Loucy (cell line): Measurements from ENCODE around the gene EMX2.

Source experiments
- H2AFZ ChIP-seq: fragments of 200-600 bp; sonication (generic); 2 replicates; pipeline ENCODE4 v1.6.0; 2016; ENCODE audit warnings: antibody characterized with exemption, mild to moderate bottlenecking, low read length, moderate library complexity
- H3F3A ChIP-seq: fragments of 200-600 bp; 2 replicates; pipeline ENCODE4 v1.6.0; 2016; ENCODE audit warnings: antibody characterized with exemption, low read depth, mild to moderate bottlenecking
- H3K27me3 ChIP-seq: fragments of 200-600 bp; sonication (generic); 2 replicates; pipeline ENCODE4 v1.6.1; 2014; ENCODE audit warnings: low read length, mild to moderate bottlenecking; ENCODE audit not compliant: insufficient read depth, poor library complexity, severe bottlenecking
- H3K36me3 ChIP-seq: fragments of 200-600 bp; sonication (generic); 2 replicates; pipeline ENCODE4 v1.6.1; 2016; ENCODE audit warnings: low read length; ENCODE audit not compliant: insufficient read depth
- H3K4me1 ChIP-seq: fragments of 200-600 bp; sonication (generic); 2 replicates; pipeline ENCODE4 v1.5.1; 2014; ENCODE audit warnings: low read length, mild to moderate bottlenecking; ENCODE audit not compliant: insufficient read depth, poor library complexity, severe bottlenecking
- H3K4me2 ChIP-seq: fragments of 200-600 bp; sonication (generic); 2 replicates; pipeline ENCODE4 v1.6.0; 2014; ENCODE audit warnings: antibody characterized with exemption, low read length, low read depth, mild to moderate bottlenecking; ENCODE audit not compliant: poor library complexity, severe bottlenecking
- H3K4me3 ChIP-seq: fragments of 200-600 bp; sonication (generic); 2 replicates; pipeline ENCODE4 v1.5.1; 2014; ENCODE audit warnings: low read length, mild to moderate bottlenecking, mixed read lengths; ENCODE audit not compliant: poor library complexity, severe bottlenecking
- H3K79me2 ChIP-seq: fragments of 200-600 bp; sonication (generic); 2 replicates; pipeline ENCODE4 v1.6.1; 2014; ENCODE audit warnings: low read length; ENCODE audit not compliant: insufficient read depth
- H3K9ac ChIP-seq: fragments of 200-600 bp; sonication (generic); 2 replicates; pipeline ENCODE4 v1.6.0; 2014; ENCODE audit warnings: mild to moderate bottlenecking, low read depth, low read length, moderate library complexity; ENCODE audit not compliant: poor library complexity, severe bottlenecking
- H3K9me2 ChIP-seq: fragments of 200-600 bp; sonication (generic); replicated peaks from 2 replicates; pipeline ENCODE4 v1.6.1; 2016; ENCODE audit warnings: low read depth, low read length, mixed read lengths
- H3K9me3 ChIP-seq: fragments of 200-600 bp; sonication (generic); 2 replicates; pipeline ENCODE4 v1.6.1; 2014; ENCODE audit warnings: mild to moderate bottlenecking, antibody characterized with exemption, low read length, low read depth; ENCODE audit not compliant: insufficient read depth
- H4K20me1 ChIP-seq: fragments of 200-600 bp; sonication (generic); 2 replicates; pipeline ENCODE4 v1.6.0; 2014; ENCODE audit warnings: antibody characterized with exemption, low read length, mild to moderate bottlenecking; ENCODE audit not compliant: insufficient read depth, poor library complexity, severe bottlenecking
- CTCF ChIP-seq: fragments of 200-600 bp; sonication (generic); conservative IDR thresholded peaks from 2 replicates; pipeline ENCODE4 v1.5.1; 2014; ENCODE audit warnings: mild to moderate bottlenecking, antibody characterized with exemption, low read length
- EZH2phosphoT487 ChIP-seq: fragments of 200-600 bp; IDR thresholded peaks from 2 replicates; pipeline ENCODE4 v1.6.1; 2018; ENCODE audit warnings: antibody characterized with exemption, mild to moderate bottlenecking, moderate library complexity, borderline replicate concordance

The EMX2 gene

DNA sequence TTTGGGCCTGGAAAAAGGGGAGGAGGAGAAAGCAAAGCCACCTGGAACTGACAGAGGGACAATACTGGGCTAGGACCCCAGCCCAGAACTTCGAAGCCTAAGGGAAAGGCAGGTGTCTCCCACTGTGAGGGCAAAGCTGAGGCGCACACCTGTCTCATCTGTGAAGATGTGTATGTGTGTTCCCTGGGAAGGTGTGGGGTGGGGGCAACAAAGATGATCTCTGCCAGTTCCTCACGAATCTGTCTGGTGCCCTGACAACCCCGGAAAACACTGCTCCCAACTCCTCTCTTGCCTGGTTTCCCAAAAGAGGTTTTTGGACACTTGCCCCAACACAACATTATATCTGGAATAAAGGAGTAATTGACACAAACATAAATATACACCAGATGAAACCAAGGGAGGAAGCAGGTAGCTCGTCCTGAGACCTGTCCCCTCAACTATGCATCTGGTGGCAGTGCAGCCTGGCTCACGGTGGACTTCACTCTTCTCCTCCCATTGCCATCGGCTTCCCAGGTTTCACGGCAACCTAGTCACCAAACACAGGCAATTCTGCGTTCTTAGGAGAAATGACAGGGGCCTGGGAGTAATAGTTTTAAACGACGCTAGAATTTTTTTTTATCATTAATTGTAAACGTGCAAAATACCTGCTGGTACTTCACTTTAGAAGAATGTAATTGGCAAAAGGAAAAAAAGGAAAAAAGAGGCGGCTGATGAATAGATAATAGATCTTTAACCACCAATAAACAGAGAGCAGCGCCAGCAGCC lies 1.7 kb upstream of the EMX2 start:
- H4K20me1 ChIP-seq, result no peaks in the 10 kb centered on the region
- H3K9me2 ChIP-seq, result no peaks in the 10 kb centered on the region
- H3K9ac ChIP-seq, result no peak overlapping the region
- no peaks in the 10 kb centered on the region for H3K27me3 ChIP-seq
- no peaks in the 10 kb centered on the region for H3F3A ChIP-seq
- TF ChIP-seq EZH2phosphoT487, result no peak
- TF ChIP-seq CTCF, result no peak
- H3K4me3 ChIP-seq, result no peak overlapping the region
- H3K36me3 ChIP-seq, result no peaks in the 10 kb centered on the region
- H3K4me1 ChIP-seq, result no peaks in the 10 kb centered on the region
- H3K79me2 ChIP-seq, result no peaks in the 10 kb centered on the region
- H3K4me2 ChIP-seq, result no peak overlapping the region
- H3K9me3 ChIP-seq, result no peaks in the 10 kb centered on the region
- no peak overlapping the region for H2AFZ ChIP-seq

DNA sequence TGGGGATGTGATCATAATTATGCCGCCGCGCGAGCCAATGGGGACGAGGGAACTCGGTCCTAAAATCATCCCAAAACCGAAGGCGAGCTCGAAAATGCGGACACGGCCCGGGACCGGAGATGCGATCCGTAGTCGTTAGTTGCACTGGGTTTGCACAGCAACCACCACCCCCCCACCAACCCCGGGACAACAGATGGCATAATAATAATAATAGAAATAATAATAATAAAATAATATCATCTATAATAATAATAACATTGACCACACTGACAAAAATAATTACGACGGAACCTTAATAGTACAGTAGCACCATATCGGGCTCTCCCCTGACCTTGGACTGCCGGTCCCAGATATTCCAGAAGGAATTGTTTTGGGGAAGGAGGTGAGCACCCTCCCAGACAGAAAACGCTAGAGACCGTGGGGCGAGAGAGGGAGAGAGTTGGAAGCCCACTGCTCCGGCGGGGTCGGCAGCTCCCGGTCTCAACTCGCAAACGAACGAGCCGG lies 1.1 kb upstream of the EMX2 start:
- Histone ChIP-seq H3K79me2 (no peaks in the 10 kb centered on the region), H3K9me3 (no peaks in the 10 kb centered on the region), H3K9ac (no peak overlapping the region), H3F3A (no peaks in the 10 kb centered on the region), H2AFZ (no peak overlapping the region), H3K4me2 (no peak overlapping the region), H4K20me1 (no peaks in the 10 kb centered on the region), H3K36me3 (no peaks in the 10 kb centered on the region), H3K9me2 (no peaks in the 10 kb centered on the region), H3K4me3 (no peak overlapping the region), H3K27me3 (no peaks in the 10 kb centered on the region), H3K4me1 (no peaks in the 10 kb centered on the region)
- no peak for TF ChIP-seq CTCF
- TF ChIP-seq EZH2phosphoT487, result no peak

- H2AFZ ChIP-seq, result no peak overlapping the region
- no peaks in the 10 kb centered on the region for H3K9me3 ChIP-seq
- H3K4me2 ChIP-seq, result no peak overlapping the region
- no peak overlapping the region for H3K4me3 ChIP-seq
- H3K9ac ChIP-seq, result no peak overlapping the region
- no peaks in the 10 kb centered on the region for H3K9me2 ChIP-seq
- H3K4me1 ChIP-seq, result no peaks in the 10 kb centered on the region
- no peaks in the 10 kb centered on the region for H3K79me2 ChIP-seq
- TF ChIP-seq EZH2phosphoT487 (no peak), CTCF (no peak)
- H3K36me3 ChIP-seq, result no peaks in the 10 kb centered on the region
- H3F3A ChIP-seq, result no peaks in the 10 kb centered on the region
- H4K20me1 ChIP-seq, result no peaks in the 10 kb centered on the region
- H3K27me3 ChIP-seq, result no peaks in the 10 kb centered on the region
These were observed 439 bp upstream of the EMX2 start for GRCh38 chr10:117541909-117542705.
